Osteocyte (in vitro differentiated cells): ENCODE results near the gene CBLB. TPM values are rescaled to one million over a fixed set of nuclear protein-coding genes. Genes with fewer than 3 reads are reported as not detected.
"Not testable (repeated sequence)": the region's sequence is repeated elsewhere in the genome, so short reads cannot be mapped to it uniquely, and the experiment has no call there.

ENCODE experiments used
- DNase-seq: peaks from one replicate; pipeline ENCODE4 v3.0.0; 2021; ENCODE audit warnings: mixed read lengths; ENCODE audit not compliant: unreplicated experiment; ENCODE audit errors: extremely low spot score
- H3K27ac Mint-ChIP-seq: one replicate; pipeline ENCODE4 v1.8.0; 2021; ENCODE audit warnings: mild to moderate bottlenecking, mixed read lengths; ENCODE audit not compliant: unreplicated experiment
- H3K27me3 Mint-ChIP-seq: one replicate; pipeline ENCODE4 v1.8.0; 2021; ENCODE audit warnings: mixed read lengths; ENCODE audit not compliant: unreplicated experiment
- H3K36me3 Mint-ChIP-seq: one replicate; pipeline ENCODE4 v1.8.0; 2021; ENCODE audit warnings: mixed read lengths; ENCODE audit not compliant: unreplicated experiment
- H3K4me1 Mint-ChIP-seq: one replicate; pipeline ENCODE4 v1.8.0; 2021; ENCODE audit warnings: mixed read lengths; ENCODE audit not compliant: unreplicated experiment
- H3K4me3 Mint-ChIP-seq: one replicate; pipeline ENCODE4 v1.8.0; 2021; ENCODE audit warnings: mild to moderate bottlenecking, moderate library complexity, mixed read lengths; ENCODE audit not compliant: unreplicated experiment
- H3K9me3 Mint-ChIP-seq: one replicate; pipeline ENCODE4 v1.8.0; 2021; ENCODE audit warnings: mixed read lengths; ENCODE audit not compliant: unreplicated experiment
- total RNA-seq: library from RNA; stranded (reverse); gene quantifications from 2 replicates; pipeline ENCODE4 v1.2.1, GENCODE V29; 2021
- TF ChIP-seq, protein P1 (sequence below): fragments of 200-600 bp; sonication (generic); IDR thresholded peaks from 2 replicates; pipeline ENCODE4 v1.5.0; 2021; ENCODE audit warnings: antibody characterized with exemption, mild to moderate bottlenecking, moderate library complexity

CBLB gene
- total RNA-seq, 1 donor from 2014 or later: 28.8 TPM

DNA sequence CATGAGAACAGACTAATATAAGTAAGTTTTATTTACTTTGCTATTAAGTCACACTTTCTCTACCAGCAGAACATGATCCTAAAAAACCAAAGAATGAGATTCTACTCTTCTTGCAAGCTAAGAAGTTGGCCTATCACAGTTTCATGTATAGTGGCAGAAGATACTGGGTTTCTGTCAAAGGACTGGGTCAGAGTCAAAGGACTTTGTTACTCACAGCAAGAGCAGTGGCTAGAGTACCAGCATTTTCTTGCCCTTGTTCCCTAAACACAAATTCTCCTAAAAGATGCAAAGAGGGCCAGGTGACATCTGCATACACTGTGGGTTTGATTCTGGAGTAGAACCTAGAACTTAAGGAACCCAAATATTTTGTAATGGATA lies 105.2 kb downstream of the CBLB start:
- H3K27ac Mint-ChIP-seq: no peak overlapping the region
- H3K36me3 Mint-ChIP-seq: peaks cover 27% of the 10 kb centered on the region
- no peak for DNase-seq
- H3K27me3 Mint-ChIP-seq: no peaks in the 10 kb centered on the region
- peaks cover 13% of the 10 kb centered on the region for H3K9me3 Mint-ChIP-seq
- no peak overlapping the region for H3K4me3 Mint-ChIP-seq
- H3K4me1 Mint-ChIP-seq: no peaks in the 10 kb centered on the region
- TF ChIP-seq, protein P1, sequence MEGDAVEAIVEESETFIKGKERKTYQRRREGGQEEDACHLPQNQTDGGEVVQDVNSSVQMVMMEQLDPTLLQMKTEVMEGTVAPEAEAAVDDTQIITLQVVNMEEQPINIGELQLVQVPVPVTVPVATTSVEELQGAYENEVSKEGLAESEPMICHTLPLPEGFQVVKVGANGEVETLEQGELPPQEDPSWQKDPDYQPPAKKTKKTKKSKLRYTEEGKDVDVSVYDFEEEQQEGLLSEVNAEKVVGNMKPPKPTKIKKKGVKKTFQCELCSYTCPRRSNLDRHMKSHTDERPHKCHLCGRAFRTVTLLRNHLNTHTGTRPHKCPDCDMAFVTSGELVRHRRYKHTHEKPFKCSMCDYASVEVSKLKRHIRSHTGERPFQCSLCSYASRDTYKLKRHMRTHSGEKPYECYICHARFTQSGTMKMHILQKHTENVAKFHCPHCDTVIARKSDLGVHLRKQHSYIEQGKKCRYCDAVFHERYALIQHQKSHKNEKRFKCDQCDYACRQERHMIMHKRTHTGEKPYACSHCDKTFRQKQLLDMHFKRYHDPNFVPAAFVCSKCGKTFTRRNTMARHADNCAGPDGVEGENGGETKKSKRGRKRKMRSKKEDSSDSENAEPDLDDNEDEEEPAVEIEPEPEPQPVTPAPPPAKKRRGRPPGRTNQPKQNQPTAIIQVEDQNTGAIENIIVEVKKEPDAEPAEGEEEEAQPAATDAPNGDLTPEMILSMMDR: no peak

DNA sequence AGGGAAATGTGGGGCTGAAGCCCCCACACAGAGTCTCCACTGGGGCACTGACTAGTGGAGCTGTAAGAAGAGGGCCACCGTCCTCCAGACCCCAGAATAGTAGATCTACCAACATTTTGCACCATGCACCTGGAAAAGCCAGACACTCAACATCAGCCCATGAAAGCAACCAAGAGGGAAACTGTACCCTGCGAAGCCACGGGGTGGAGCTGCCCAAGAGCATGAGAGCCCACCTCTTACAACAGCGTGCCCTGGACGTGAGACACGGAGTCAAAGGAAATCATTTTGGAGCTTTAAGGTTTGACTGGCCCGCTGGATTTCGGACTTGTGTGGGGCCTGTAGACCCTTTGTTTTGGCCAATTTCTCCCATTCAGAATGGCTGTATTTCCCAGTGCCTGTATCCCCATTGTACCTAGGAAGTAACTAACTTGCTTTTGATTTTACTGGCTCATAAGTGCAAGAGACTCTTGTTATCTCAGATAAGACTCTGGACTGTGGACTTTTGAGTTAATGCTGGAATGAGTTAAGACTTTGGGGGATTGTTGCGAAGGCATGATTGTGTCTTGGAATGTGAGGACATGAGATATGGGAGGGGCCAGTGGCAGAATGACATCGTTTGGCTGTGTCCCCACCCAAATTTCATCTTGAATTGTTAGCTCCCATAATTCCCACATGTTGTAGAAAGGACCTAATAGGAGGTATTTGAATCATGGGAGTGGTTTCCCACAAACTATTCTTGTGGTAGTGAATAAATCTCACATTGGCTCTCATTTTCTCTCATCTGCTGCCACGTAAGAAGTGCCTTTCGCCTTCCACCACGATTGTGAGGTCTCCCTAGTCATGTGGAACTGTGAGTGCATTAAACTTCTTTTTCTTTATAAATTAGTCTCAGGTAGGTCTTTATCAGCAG lies 105.8 kb downstream of the CBLB start:
- no peaks in the 10 kb centered on the region for H3K4me1 Mint-ChIP-seq
- peaks cover 13% of the 10 kb centered on the region for H3K9me3 Mint-ChIP-seq
- H3K27ac Mint-ChIP-seq: no peak overlapping the region
- TF ChIP-seq, protein P1: no peak
- peaks cover 25% of the 10 kb centered on the region for H3K36me3 Mint-ChIP-seq
- no peak for DNase-seq
- no peaks in the 10 kb centered on the region for H3K27me3 Mint-ChIP-seq
- H3K4me3 Mint-ChIP-seq: no peak overlapping the region

DNA sequence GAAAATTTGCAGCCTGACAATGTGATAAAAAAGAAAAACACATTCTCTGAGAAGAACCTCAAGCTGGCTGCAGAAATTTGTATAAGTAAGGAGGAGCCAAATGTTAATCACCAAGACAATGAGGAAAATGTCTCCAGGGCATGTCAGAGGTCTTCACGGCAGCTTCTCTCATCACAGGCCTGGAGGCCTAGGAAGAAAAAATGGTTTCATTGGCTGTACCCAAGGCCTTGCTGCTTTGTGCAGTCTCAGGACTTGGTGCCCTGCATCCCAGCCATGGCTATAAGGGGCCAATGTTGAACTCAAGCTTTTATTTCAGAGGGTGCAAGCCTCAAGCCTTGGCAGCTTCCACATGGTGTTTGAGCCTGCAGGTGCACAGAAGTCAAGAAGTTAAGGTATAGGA lies 106.6 kb downstream of the CBLB start:
- H3K9me3 Mint-ChIP-seq: peaks cover 13% of the 10 kb centered on the region
- H3K4me1 Mint-ChIP-seq, H3K27ac Mint-ChIP-seq, H3K27me3 Mint-ChIP-seq, DNase-seq, H3K4me3 Mint-ChIP-seq: not testable (repeated sequence)
- peaks cover 26% of the 10 kb centered on the region for H3K36me3 Mint-ChIP-seq

DNA sequence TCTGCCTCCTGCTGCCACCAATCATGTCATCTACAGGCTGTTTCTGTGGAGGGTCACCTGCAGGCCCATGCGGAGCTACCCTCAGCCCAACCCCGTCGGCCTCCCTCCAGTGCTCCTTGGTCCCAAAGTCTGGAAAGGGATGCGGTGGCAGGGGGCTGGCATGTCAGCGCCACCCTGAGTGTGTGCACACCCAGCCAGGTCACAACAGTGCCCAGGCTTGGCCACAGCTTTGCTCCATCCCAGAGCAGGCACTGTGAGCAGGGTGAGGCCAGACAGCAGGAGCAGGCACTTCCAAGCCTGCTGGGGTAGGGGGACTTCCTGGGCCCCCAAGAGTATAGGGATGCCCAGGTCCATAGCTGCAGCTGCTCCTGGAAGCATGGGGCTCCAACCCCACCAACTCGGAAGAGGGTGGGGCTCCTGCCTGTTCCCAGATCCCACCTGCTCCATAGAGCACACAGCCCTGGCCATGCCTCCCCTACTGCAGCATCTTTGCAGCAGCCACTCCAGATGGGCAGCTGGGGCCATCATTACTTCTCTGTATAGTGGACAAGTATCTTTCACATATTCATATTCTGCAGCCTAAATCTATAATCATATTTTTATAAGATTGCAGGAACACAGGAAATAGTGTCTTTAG lies 109.3 kb downstream of the CBLB start:
- no peaks in the 10 kb centered on the region for H3K27me3 Mint-ChIP-seq
- no peak overlapping the region for H3K27ac Mint-ChIP-seq
- TF ChIP-seq, protein P1: no peak
- H3K4me1 Mint-ChIP-seq: no peaks in the 10 kb centered on the region
- H3K4me3 Mint-ChIP-seq: no peak overlapping the region
- no peak for DNase-seq
- H3K36me3 Mint-ChIP-seq: peaks cover 32% of the 10 kb centered on the region
- peaks cover 13% of the 10 kb centered on the region for H3K9me3 Mint-ChIP-seq

DNA sequence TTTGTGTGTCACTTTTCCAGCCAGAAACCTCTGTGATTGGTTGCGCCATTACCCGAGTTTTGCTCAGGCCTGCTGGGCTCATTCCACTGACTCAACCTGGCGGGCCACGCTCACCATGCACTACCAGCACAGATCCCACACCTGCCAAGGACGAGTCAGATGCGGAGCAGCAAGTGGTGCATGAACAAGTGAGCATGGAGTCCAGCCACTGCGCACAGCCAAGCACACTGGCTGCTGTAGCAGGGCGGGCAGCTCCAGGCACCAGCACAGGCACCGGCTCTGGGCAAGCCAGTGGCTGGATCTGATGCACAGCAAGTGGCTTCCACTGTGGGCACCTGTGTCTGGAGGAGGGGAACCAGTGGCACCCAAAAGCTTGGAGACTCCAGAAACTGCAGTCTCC lies 110.4 kb downstream of the CBLB start:
- Mint-ChIP-seq H3K36me3 (peaks cover 30% of the 10 kb centered on the region), H3K27ac (no peak overlapping the region), H3K4me3 (no peak overlapping the region)

More for the DNA sequence above, 110.4 kb downstream of the CBLB start:
- Mint-ChIP-seq H3K4me1 (peaks cover 3% of the 10 kb centered on the region), H3K27me3 (no peaks in the 10 kb centered on the region), H3K9me3 (peaks cover 13% of the 10 kb centered on the region)
- no peak for DNase-seq
- TF ChIP-seq, protein P1: no peak
